Brain microvascular endothelial cell (primary cell): ENCODE measurements around the gene PXK.
A peak's percentile ranks its signal among the peaks of the same experiment; 100 is the strongest.

Experiments used
- DNase-seq: peaks from one replicate; pipeline ENCODE4 v3.0.0-alpha.2; 2020
- H3K27ac ChIP-seq: fragments of 250-450 bp; sonication (Bioruptor Pico); 2 replicates; pipeline ENCODE4 v1.5.1; 2020; ENCODE audit warnings: mild to moderate bottlenecking, moderate library complexity
- H3K27me3 ChIP-seq: fragments of 250-450 bp; sonication (Bioruptor Pico); replicated peaks from 2 replicates; pipeline ENCODE4 v1.5.1; 2020; ENCODE audit warnings: mild to moderate bottlenecking
- H3K36me3 ChIP-seq: fragments of 250-450 bp; sonication (Bioruptor Pico); replicated peaks from 2 replicates; pipeline ENCODE4 v1.5.1; 2020; ENCODE audit warnings: mild to moderate bottlenecking
- H3K4me3 ChIP-seq: 2 replicates; pipeline ENCODE4 v1.5.1; 2011; ENCODE audit warnings: low read depth, mild to moderate bottlenecking, control low read depth, low read length, moderate library complexity
- in situ Hi-C: cut with HindIII; loops from 2 replicates; pipeline ENCODE4 v1.10.0; 2017; ENCODE audit warnings: low sequenced_read_pairs, low pct_ligation_motif_present
- TF ChIP-seq, protein P1 (sequence below): IDR thresholded peaks from 2 replicates; pipeline ENCODE4 v1.5.1; 2011; ENCODE audit warnings: low read depth, mild to moderate bottlenecking, moderate library complexity, low read length, control low read depth, inconsistent platforms; ENCODE audit errors: missing control alignments

The PXK gene

GRCh38 chr3:58353722-58354553 is 21.2 kb downstream of the PXK start:
- Histone ChIP-seq H3K27ac (no peak overlapping the region), H3K4me3 (no peak overlapping the region), H3K36me3 (no peaks in the 10 kb centered on the region), H3K27me3 (no peaks in the 10 kb centered on the region)
- DNase-seq, result no peak
- in situ Hi-C loops, result no loop called here
- TF ChIP-seq, protein P1, sequence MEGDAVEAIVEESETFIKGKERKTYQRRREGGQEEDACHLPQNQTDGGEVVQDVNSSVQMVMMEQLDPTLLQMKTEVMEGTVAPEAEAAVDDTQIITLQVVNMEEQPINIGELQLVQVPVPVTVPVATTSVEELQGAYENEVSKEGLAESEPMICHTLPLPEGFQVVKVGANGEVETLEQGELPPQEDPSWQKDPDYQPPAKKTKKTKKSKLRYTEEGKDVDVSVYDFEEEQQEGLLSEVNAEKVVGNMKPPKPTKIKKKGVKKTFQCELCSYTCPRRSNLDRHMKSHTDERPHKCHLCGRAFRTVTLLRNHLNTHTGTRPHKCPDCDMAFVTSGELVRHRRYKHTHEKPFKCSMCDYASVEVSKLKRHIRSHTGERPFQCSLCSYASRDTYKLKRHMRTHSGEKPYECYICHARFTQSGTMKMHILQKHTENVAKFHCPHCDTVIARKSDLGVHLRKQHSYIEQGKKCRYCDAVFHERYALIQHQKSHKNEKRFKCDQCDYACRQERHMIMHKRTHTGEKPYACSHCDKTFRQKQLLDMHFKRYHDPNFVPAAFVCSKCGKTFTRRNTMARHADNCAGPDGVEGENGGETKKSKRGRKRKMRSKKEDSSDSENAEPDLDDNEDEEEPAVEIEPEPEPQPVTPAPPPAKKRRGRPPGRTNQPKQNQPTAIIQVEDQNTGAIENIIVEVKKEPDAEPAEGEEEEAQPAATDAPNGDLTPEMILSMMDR, result peak; percentile 33

- no peaks in the 10 kb centered on the region for H3K36me3 ChIP-seq
- no peak overlapping the region for H3K27ac ChIP-seq
- no peak for DNase-seq
- in situ Hi-C loops, result no loop called here
- H3K27me3 ChIP-seq, result no peaks in the 10 kb centered on the region
- TF ChIP-seq, protein P1, result no peak
- no peak overlapping the region for H3K4me3 ChIP-seq
Measured at GRCh38 chr3:58355179-58355578, 22.5 kb downstream of the PXK start.

GRCh38 chr3:58356054-58356453 is 23.4 kb downstream of the PXK start:
- TF ChIP-seq, protein P1, result no peak
- H3K36me3 ChIP-seq, result no peaks in the 10 kb centered on the region
- H3K27me3 ChIP-seq, result no peaks in the 10 kb centered on the region
- no peak overlapping the region for H3K4me3 ChIP-seq
- in situ Hi-C loops, result no loop called here
- no peak overlapping the region for H3K27ac ChIP-seq
- no peak for DNase-seq

- Histone ChIP-seq H3K4me3 (no peak overlapping the region), H3K27ac (no peak overlapping the region), H3K27me3 (no peaks in the 10 kb centered on the region), H3K36me3 (no peaks in the 10 kb centered on the region)
- TF ChIP-seq, protein P1, result no peak
- in situ Hi-C loops, result no loop called here
- DNase-seq, result no peak
Measured at GRCh38 chr3:58357402-58357801, 24.7 kb downstream of the PXK start.

GRCh38 chr3:58358092-58358491 is 25.4 kb downstream of the PXK start:
- in situ Hi-C loops, result no loop called here
- TF ChIP-seq, protein P1, result no peak
- H3K27ac ChIP-seq, result no peak overlapping the region
- no peak overlapping the region for H3K4me3 ChIP-seq
- no peaks in the 10 kb centered on the region for H3K36me3 ChIP-seq
- no peak for DNase-seq
- H3K27me3 ChIP-seq, result no peaks in the 10 kb centered on the region

DNA sequence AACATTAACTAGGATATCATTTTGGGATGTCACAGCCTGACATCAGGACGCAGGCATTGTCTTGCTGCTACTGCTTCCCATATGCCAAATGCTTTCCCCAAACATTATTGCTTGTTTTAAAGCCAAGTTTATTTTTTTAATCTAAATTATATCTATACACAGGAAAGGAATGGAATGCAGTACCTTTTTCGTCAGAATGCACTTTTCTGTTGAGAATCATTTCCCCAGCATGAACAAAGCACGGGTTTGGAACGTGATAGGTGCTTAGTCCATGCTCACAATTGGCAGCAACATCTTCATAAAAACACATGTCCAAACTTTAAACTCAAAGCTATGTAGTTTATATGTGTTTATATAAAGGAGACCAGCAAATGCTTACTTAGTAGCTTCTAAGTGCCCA is 26.1 kb downstream of the PXK start:
- Histone ChIP-seq H3K36me3 (no peaks in the 10 kb centered on the region), H3K27me3 (no peaks in the 10 kb centered on the region), H3K27ac (no peak overlapping the region), H3K4me3 (no peak overlapping the region)
- in situ Hi-C loops, result no loop called here
- TF ChIP-seq, protein P1, result no peak
- no peak for DNase-seq
